Thyroid gland (tissue), 4 donors: ENCODE results near the gene SOX1.

Source experiments
- POLR2A ChIP-seq, 2 donors: fragments of 450-650 bp; IDR thresholded peaks; one replicate each; pipeline ENCODE4 v1.6.1; 2017; ENCODE audit warnings: antibody characterized with exemption in 2 of 2, mild to moderate bottlenecking in 2 of 2, moderate library complexity in 1 of 2
- TF ChIP-seq, protein P1 (sequence below), 6 experiments: fragments of 200-600 bp in 3 of 6; fragments of 450-650 bp in 3 of 6; sonication (generic) in 3 of 6; IDR thresholded peaks; one replicate each; pipeline ENCODE4 v1.5.1; 2016 to 2019; ENCODE audit warnings: antibody characterized with exemption in 6 of 6, mild to moderate bottlenecking in 2 of 6, inconsistent platforms in 1 of 6, moderate library complexity in 1 of 6

- TF ChIP-seq, protein P1, sequence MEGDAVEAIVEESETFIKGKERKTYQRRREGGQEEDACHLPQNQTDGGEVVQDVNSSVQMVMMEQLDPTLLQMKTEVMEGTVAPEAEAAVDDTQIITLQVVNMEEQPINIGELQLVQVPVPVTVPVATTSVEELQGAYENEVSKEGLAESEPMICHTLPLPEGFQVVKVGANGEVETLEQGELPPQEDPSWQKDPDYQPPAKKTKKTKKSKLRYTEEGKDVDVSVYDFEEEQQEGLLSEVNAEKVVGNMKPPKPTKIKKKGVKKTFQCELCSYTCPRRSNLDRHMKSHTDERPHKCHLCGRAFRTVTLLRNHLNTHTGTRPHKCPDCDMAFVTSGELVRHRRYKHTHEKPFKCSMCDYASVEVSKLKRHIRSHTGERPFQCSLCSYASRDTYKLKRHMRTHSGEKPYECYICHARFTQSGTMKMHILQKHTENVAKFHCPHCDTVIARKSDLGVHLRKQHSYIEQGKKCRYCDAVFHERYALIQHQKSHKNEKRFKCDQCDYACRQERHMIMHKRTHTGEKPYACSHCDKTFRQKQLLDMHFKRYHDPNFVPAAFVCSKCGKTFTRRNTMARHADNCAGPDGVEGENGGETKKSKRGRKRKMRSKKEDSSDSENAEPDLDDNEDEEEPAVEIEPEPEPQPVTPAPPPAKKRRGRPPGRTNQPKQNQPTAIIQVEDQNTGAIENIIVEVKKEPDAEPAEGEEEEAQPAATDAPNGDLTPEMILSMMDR (IDR thresholded peaks at IDR 0.05): no peak
- TF ChIP-seq POLR2A (IDR thresholded peaks at IDR 0.05): no peak
These were observed 9.6 kb upstream of the SOX1 start for GRCh38 chr13:112057439-112057735.
